ENCODE results near the gene TMIGD3. TPM values are rescaled to one million over a fixed set of nuclear protein-coding genes. Genes with fewer than 3 reads are reported as not detected.
"Not testable (repeated sequence)": the region's sequence is repeated elsewhere in the genome, so short reads cannot be mapped to it uniquely, and the experiment has no call there.

TMIGD3 gene
- 10 to 100 TPM in 1 of 2 donors, under 1 TPM in 1; 0.64 to 11.4 TPM for total RNA-seq

DNA sequence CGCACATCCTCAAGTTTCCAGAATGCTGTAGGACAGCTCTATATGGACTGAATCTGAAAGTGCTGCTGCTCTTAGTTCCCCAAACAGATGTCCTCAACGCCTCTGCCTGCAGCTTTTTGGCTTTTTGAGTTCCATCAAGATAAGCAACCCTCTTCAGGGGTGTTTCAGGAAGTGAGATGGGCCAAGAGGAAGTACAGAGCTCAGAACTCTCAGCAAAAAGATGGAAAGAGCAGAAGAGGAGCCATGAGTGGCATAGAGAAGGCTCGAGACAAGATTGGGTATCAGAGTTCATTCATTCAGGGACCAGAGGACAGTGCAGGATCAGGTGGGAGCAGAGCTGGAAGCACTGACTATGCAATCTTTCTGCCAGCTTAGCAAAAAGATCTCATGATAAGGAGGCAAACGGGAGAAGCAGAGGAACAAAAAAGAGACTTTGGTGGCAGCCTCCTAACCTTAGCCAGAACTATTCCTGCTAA, at the start of gene TMIGD3, which contains the start of gene ADORA3:
Gene TMIGD3, minus strand, starts transcription at position 49 of the 476 bp plus-strand sequence. CDS start 279 bp downstream, outside the sequence.
Gene ADORA3, minus strand, starts transcription at position 49 of the 476 bp plus-strand sequence. CDS start 279 bp downstream, outside the sequence.
- TF ChIP-seq POLR2AphosphoS5 (IDR thresholded peaks at IDR 0.05) (no peak), POLR2A (IDR thresholded peaks at IDR 0.05) (no peak)
- TF ChIP-seq, protein P1, sequence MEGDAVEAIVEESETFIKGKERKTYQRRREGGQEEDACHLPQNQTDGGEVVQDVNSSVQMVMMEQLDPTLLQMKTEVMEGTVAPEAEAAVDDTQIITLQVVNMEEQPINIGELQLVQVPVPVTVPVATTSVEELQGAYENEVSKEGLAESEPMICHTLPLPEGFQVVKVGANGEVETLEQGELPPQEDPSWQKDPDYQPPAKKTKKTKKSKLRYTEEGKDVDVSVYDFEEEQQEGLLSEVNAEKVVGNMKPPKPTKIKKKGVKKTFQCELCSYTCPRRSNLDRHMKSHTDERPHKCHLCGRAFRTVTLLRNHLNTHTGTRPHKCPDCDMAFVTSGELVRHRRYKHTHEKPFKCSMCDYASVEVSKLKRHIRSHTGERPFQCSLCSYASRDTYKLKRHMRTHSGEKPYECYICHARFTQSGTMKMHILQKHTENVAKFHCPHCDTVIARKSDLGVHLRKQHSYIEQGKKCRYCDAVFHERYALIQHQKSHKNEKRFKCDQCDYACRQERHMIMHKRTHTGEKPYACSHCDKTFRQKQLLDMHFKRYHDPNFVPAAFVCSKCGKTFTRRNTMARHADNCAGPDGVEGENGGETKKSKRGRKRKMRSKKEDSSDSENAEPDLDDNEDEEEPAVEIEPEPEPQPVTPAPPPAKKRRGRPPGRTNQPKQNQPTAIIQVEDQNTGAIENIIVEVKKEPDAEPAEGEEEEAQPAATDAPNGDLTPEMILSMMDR (IDR thresholded peaks at IDR 0.05): no peak
- H3K27me3 ChIP-seq (replicated peaks; ENCODE audit: insufficient read depth): no peaks in the 10 kb centered on the region
- no peak within 1 kb of the TSS for H3K4me3 ChIP-seq
- WGBS: 65% methylated on average over 4 of the region's 4 CpGs
- intact Hi-C loops (cut with DNase I): no loop called here
- DNase-seq (ENCODE audit: low spot score): no peak
- H3K4me1 ChIP-seq (replicated peaks): peaks cover 9% of the 10 kb centered on the region
- H3K36me3 ChIP-seq: no peaks in the 10 kb centered on the region
- no peak within 1 kb of the TSS for H3K27ac ChIP-seq
- no peaks in the 10 kb centered on the region for H3K9me3 ChIP-seq

DNA sequence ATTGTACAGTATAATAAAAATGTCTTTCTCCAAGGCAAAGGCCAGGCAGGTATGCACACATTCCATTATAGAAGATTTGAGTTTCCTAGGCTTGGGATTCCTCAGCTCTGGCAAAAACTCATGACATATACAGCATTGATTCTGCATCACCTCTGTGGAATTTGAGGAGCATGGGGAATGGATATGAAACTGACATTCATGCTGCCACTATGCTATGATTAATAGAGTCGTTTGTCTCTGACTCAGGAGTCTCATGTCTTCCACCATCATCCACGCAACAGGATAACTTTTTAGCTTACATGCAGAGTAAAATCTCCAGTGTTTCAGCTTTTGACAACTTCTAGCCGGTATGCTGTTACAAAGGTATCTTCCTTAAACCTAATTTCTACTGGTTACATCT, 49.8 kb upstream of the TMIGD3 start:
- Histone ChIP-seq H3K36me3 (no peaks in the 10 kb centered on the region), H3K27ac (no peak overlapping the region), H3K4me1 (replicated peaks) (no peaks in the 10 kb centered on the region), H3K4me3 (no peak overlapping the region), H3K9me3 (no peaks in the 10 kb centered on the region), H3K27me3 (replicated peaks; ENCODE audit: insufficient read depth) (no peaks in the 10 kb centered on the region)
- 72% methylated on average over 3 of the region's 3 CpGs for WGBS
- TF ChIP-seq, protein P1 (IDR thresholded peaks at IDR 0.05): no peak
- TF ChIP-seq POLR2AphosphoS5 (IDR thresholded peaks at IDR 0.05) (no peak), POLR2A (IDR thresholded peaks at IDR 0.05) (no peak)
- DNase-seq (ENCODE audit: low spot score): no peak
- intact Hi-C loops (cut with DNase I): no loop called here

DNA sequence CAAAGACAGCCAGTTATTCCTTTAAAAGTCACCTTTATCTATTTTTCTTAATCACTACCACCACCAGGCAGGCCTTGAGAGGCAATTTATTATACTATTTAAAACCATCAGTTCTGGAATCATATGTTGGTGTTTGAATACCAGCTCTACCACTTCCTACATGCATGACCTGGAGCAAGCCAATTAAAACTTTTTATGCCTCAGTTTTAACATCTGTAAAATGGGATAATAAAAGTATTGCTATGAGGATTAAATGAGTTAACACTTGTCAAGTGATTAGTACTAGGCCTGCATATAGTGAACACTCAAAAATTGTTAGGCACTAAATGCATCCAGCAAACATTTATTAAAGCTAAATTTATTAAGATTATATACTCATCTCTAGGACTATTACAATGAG, 49.2 kb upstream of the TMIGD3 start:
- no peak overlapping the region for H3K4me3 ChIP-seq
- intact Hi-C loops (cut with DNase I): no loop called here
- TF ChIP-seq POLR2AphosphoS5 (IDR thresholded peaks at IDR 0.05) (no peak), POLR2A (IDR thresholded peaks at IDR 0.05) (no peak)
- TF ChIP-seq, protein P1 (IDR thresholded peaks at IDR 0.05): no peak
- H3K4me1 ChIP-seq (replicated peaks): no peaks in the 10 kb centered on the region
- no peaks in the 10 kb centered on the region for H3K27me3 ChIP-seq (replicated peaks; ENCODE audit: insufficient read depth)
- no peaks in the 10 kb centered on the region for H3K9me3 ChIP-seq
- no peak for DNase-seq (ENCODE audit: low spot score)
- no peak overlapping the region for H3K27ac ChIP-seq
- no peaks in the 10 kb centered on the region for H3K36me3 ChIP-seq

DNA sequence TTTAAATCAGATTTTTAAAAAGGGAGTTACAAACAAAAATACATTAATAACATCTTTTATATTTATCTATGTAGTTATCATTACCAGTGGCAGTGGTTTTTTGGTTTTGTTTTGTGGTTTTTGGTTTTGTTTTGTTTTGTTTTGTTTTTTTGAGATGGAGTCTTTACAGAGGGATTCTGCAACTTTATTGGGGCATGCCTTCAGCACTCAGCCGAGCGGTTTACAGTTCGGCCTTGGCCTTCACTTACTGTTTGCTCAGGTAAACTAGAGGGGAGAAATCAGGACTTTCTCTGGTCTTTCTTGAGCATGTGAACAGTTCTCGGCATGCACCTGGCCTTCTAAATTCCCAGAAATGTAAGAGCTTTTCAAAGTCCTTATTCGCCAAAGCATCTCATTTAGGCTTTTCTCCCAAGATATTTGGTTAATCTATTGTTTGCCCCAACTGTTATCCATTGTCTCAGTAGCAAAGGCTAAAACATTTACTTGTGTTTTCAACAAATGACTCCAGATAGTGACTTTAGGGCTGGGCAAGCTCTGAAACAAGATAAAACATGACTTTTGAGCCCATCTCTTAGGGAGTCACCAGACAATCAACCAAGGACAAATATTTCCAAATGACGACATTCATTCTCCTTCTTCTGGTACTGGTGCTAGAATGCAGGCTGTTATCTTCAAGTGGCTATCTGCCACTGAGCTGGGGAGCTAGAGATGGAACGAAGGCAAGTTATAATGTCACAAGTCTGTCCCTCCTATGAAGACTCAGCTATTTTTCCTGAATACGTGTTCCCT, 48.4 kb upstream of the TMIGD3 start:
- DNase-seq (ENCODE audit: low spot score): no peak

DNA sequence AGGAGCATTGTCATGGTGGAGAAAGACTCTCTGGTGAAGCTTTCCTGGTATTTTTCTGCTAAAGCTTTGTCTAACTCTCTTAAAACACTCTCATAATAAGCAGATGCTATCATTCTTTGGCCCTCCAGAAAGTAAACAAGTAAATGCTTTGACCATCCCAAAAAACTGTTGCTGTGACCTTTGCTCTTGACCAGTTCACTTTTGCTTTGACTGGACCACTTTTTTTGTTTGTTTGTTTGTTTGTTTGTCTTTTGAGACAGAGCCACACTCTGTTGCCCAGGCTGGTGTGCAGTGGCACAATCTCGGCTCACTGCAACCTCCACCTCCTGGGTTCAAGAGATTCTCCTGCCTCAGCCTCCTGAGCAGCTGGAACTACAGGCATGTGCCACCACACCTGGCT, 44.4 kb upstream of the TMIGD3 start:
- H3K4me1 ChIP-seq (replicated peaks); H3K9me3 ChIP-seq; H3K4me3 ChIP-seq; DNase-seq (ENCODE audit: low spot score); intact Hi-C loops (cut with DNase I); H3K36me3 ChIP-seq; H3K27me3 ChIP-seq (replicated peaks; ENCODE audit: insufficient read depth); H3K27ac ChIP-seq: not testable (repeated sequence)
- 89% methylated on average over 1 of the region's 1 CpG for WGBS

More for the DNA sequence above, 48.4 kb upstream of the TMIGD3 start:
- TF ChIP-seq, protein P1 (IDR thresholded peaks at IDR 0.05): no peak
- Histone ChIP-seq H3K27me3 (replicated peaks; ENCODE audit: insufficient read depth) (no peaks in the 10 kb centered on the region), H3K4me1 (replicated peaks) (no peaks in the 10 kb centered on the region), H3K27ac (no peak overlapping the region), H3K9me3 (no peaks in the 10 kb centered on the region), H3K4me3 (no peak overlapping the region), H3K36me3 (no peaks in the 10 kb centered on the region)
- 66% methylated on average over 8 of the region's 8 CpGs for WGBS
- intact Hi-C loops (cut with DNase I): no loop called here

Measured in prostate gland (tissue), 2 donors.